CD14-positive monocyte (primary cell): ENCODE measurements around the gene EGLN2. TPM values are rescaled to one million over a fixed set of nuclear protein-coding genes. Genes with fewer than 3 reads are reported as not detected.
"Not testable (repeated sequence)": the region's sequence is repeated elsewhere in the genome, so short reads cannot be mapped to it uniquely, and the experiment has no call there.

Experiments
- DNase-seq, 3 donors: peaks; one replicate each; pipeline ENCODE4 v3.0.0-alpha.2; 2011 to 2022
- H2AFZ ChIP-seq: 2 replicates; pipeline ENCODE4 v1.6.0; 2012; ENCODE audit warnings: mild to moderate bottlenecking, low read depth, low read length, inconsistent platforms; ENCODE audit not compliant: insufficient read depth, poor library complexity, severe bottlenecking
- H3K27ac ChIP-seq, 2 donors: 1 replicate in 1 of 2; 2 replicates in 1 of 2; pipeline ENCODE4 v1.5.1; 2012 to 2013; ENCODE audit warnings: low read length in 2 of 2, control low read depth in 1 of 2, inconsistent platforms in 1 of 2, low read depth in 1 of 2, mild to moderate bottlenecking in 1 of 2
- H3K27me3 ChIP-seq, 2 donors: one replicate each; pipeline versions ENCODE4 v1.6.0 to v1.6.1; 2011 to 2013; ENCODE audit warnings: low read length in 2 of 2; ENCODE audit not compliant: control insufficient read depth in 2 of 2, insufficient read depth in 2 of 2
- H3K36me3 ChIP-seq, 2 donors: replicated peaks in 1 of 2; 1 replicate in 1 of 2; 2 replicates in 1 of 2; pipeline versions ENCODE4 v1.5.1 to v1.6.1; 2012 to 2013; ENCODE audit warnings: low read length in 2 of 2, control low read depth in 1 of 2, inconsistent platforms in 1 of 2, mild to moderate bottlenecking in 1 of 2; ENCODE audit not compliant: insufficient read depth in 2 of 2, control insufficient read depth in 1 of 2
- H3K4me1 ChIP-seq, 2 donors: 1 replicate in 1 of 2; 2 replicates in 1 of 2; pipeline versions ENCODE4 v1.5.1 to v1.6.1; 2012 to 2013; ENCODE audit warnings: low read length in 2 of 2, control low read depth in 1 of 2, inconsistent platforms in 1 of 2, mild to moderate bottlenecking in 1 of 2, moderate library complexity in 1 of 2; ENCODE audit not compliant: insufficient read depth in 2 of 2, control insufficient read depth in 1 of 2
- H3K4me2 ChIP-seq: replicated peaks from 2 replicates; pipeline ENCODE3; 2012; ENCODE audit warnings: low read length, moderate library complexity, mild to moderate bottlenecking; ENCODE audit not compliant: poor library complexity, severe bottlenecking; ENCODE audit errors: extremely low read depth
- H3K4me3 ChIP-seq, 3 experiments: fragments of 200-600 bp in 1 of 3; sonication (generic) in 1 of 3; replicated peaks in 1 of 3; 1 replicate in 2 of 3; 2 replicates in 1 of 3; pipeline ENCODE4 v1.5.1; 2011 to 2013; ENCODE audit warnings: low read length in 3 of 3, mild to moderate bottlenecking in 3 of 3, control low read depth in 2 of 3, low read depth in 2 of 3, inconsistent platforms in 1 of 3, moderate library complexity in 1 of 3
- H3K79me2 ChIP-seq: 2 replicates; pipeline ENCODE4 v1.6.0; 2012; ENCODE audit warnings: mild to moderate bottlenecking, control low read depth, inconsistent platforms, low read length, moderate library complexity; ENCODE audit not compliant: insufficient read depth
- H3K9ac ChIP-seq: 2 replicates; pipeline ENCODE4 v1.6.0; 2017; ENCODE audit warnings: low read length, mild to moderate bottlenecking; ENCODE audit not compliant: insufficient read depth, poor library complexity, severe bottlenecking
- H3K9me3 ChIP-seq, 2 donors: replicated peaks in 1 of 2; 1 replicate in 1 of 2; 2 replicates in 1 of 2; pipeline versions ENCODE4 v1.5.1 to v1.6.1; 2012 to 2013; ENCODE audit warnings: low read length in 2 of 2, control low read depth in 1 of 2; ENCODE audit not compliant: control insufficient read depth in 1 of 2, insufficient read depth in 1 of 2
- H4K20me1 ChIP-seq: 2 replicates; pipeline ENCODE4 v1.6.0; 2012; ENCODE audit warnings: mild to moderate bottlenecking, low read length, control low read depth, moderate library complexity; ENCODE audit not compliant: insufficient read depth
- H3K27ac Mint-ChIP-seq, 7 donors: one replicate each; pipeline ENCODE4 v1.8.0; 2020; ENCODE audit warnings: mild to moderate bottlenecking in 7 of 7, mixed read lengths in 7 of 7, moderate library complexity in 6 of 7, inconsistent platforms in 2 of 7
- H3K27me3 Mint-ChIP-seq, 3 donors: one replicate each; pipeline ENCODE4 v1.8.0; 2021 to 2022; ENCODE audit warnings: low read depth in 3 of 3, mild to moderate bottlenecking in 3 of 3, mixed read lengths in 3 of 3, moderate library complexity in 3 of 3, inconsistent platforms in 1 of 3
- H3K36me3 Mint-ChIP-seq, 2 donors: one replicate each; pipeline ENCODE4 v1.8.0; 2020; ENCODE audit warnings: mixed read lengths in 2 of 2, inconsistent platforms in 1 of 2, mild to moderate bottlenecking in 1 of 2
- H3K4me1 Mint-ChIP-seq: one replicate; pipeline ENCODE4 v1.8.0; 2020; ENCODE audit warnings: mild to moderate bottlenecking, mixed read lengths
- H3K4me3 Mint-ChIP-seq, 2 donors: one replicate each; pipeline ENCODE4 v1.8.0; 2020; ENCODE audit warnings: mild to moderate bottlenecking in 2 of 2, mixed read lengths in 2 of 2, moderate library complexity in 1 of 2
- H3K9me3 Mint-ChIP-seq, 7 donors: one replicate each; pipeline ENCODE4 v1.8.0; 2020 to 2022; ENCODE audit warnings: mixed read lengths in 7 of 7, mild to moderate bottlenecking in 6 of 7, moderate library complexity in 6 of 7, inconsistent platforms in 2 of 7
- WGBS: methylation state at CpG from one replicate; pipeline ENCODE4 v1.1.5; 2013; ENCODE audit warnings: missing lambda C conversion rate; ENCODE audit not compliant: insufficient coverage; 5-methylcytosine and 5-hydroxymethylcytosine counted together
- intact Hi-C, 2 donors: fragments of 100-400 bp; cut with micrococcal nuclease; formaldehyde crosslinking; loops; one replicate each; pipeline versions ENCODE4 v1.15.0 to v1.15.1; 2023
- polyA plus RNA-seq, 3 donors: library from polyadenylated mRNA; depleted of rRNA in 1 of 3; unstranded in 2 of 3; stranded (reverse) in 1 of 3; fragments of 300-500 nt in 2 of 3; fragments of >200 nt in 1 of 3; fragmentation: Illumina TruSeq in 2 of 3; gene quantifications; 1 replicate in 2 of 3; 2 replicates in 1 of 3; pipeline ENCODE4 v1.2.3, GENCODE V29; 2012 to 2021
- TF ChIP-seq, protein P1 (sequence below): fragments of 200-600 bp; IDR thresholded peaks from one replicate; pipeline ENCODE4 v1.8.0; 2022; ENCODE audit warnings: antibody characterized with exemption, mild to moderate bottlenecking

EGLN2 gene
- polyA plus RNA-seq, 3 donors: 60.6 to 76.8 (median 64.5) TPM

DNA sequence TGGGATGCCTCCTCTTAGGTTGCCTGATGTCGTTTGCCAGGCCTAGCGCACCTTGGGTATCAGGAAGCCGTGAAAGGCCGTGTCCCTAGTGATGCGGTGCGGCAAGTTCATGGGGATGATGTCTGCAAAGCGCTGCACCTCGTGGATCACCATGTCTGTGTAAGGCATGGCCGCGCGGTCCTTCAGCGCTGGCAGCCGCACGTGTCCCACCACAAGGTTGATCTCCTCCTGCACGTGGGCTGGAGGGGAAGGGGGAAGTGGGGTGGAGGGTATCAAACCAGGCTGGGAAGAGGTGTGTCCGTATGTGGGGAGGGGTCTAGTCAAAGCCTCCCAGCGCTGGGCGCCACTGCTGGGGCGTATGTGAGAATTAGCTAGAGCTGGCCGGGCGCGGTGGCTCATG is 23.2 kb downstream of the EGLN2 start:
- H3K27ac Mint-ChIP-seq: peak overlapping the region; percentile 76 to 98 (median 96)
- DNase-seq: no peak
- Histone ChIP-seq H3K36me3 (no peaks in the 10 kb centered on the region), H3K9ac (no peak overlapping the region), H3K9me3 (no peaks in the 10 kb centered on the region), H2AFZ (no peak overlapping the region), H3K4me2 (no peak overlapping the region), H3K27me3 (no peaks in the 10 kb centered on the region), H3K79me2 (no peaks in the 10 kb centered on the region), H3K27ac (peak overlapping the region; percentile 29 to 84), H3K4me1 (peaks cover 52 to 55% of the 10 kb centered on the region in 2 donors), H3K4me3 (peak overlapping the region in 1 of 3 experiments; percentile 59), H4K20me1 (no peaks in the 10 kb centered on the region)
- TF ChIP-seq, protein P1, sequence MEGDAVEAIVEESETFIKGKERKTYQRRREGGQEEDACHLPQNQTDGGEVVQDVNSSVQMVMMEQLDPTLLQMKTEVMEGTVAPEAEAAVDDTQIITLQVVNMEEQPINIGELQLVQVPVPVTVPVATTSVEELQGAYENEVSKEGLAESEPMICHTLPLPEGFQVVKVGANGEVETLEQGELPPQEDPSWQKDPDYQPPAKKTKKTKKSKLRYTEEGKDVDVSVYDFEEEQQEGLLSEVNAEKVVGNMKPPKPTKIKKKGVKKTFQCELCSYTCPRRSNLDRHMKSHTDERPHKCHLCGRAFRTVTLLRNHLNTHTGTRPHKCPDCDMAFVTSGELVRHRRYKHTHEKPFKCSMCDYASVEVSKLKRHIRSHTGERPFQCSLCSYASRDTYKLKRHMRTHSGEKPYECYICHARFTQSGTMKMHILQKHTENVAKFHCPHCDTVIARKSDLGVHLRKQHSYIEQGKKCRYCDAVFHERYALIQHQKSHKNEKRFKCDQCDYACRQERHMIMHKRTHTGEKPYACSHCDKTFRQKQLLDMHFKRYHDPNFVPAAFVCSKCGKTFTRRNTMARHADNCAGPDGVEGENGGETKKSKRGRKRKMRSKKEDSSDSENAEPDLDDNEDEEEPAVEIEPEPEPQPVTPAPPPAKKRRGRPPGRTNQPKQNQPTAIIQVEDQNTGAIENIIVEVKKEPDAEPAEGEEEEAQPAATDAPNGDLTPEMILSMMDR: no peak
- intact Hi-C loops: loop anchor here in 1 of 2 donors (5.0 kb wide), 1 partner anchor 160 kb away; no protein-coding TSS in a partner anchor
- 84% methylated on average over 14 of the region's 22 CpGs for WGBS
- peaks cover 63% of the 10 kb centered on the region for H3K4me1 Mint-ChIP-seq
- H3K4me3 Mint-ChIP-seq: peak overlapping the region in 1 of 2 donors; percentile 12
- H3K27me3 Mint-ChIP-seq: peaks cover 2 to 6% (median 3%) of the 10 kb centered on the region in 3 donors
- peaks cover 0 to 2% (median 0%) of the 10 kb centered on the region in 7 donors for H3K9me3 Mint-ChIP-seq
- H3K36me3 Mint-ChIP-seq: peaks cover 4 to 7% of the 10 kb centered on the region in 2 donors

GRCh38 chr19:40822704-40823553 is 23.9 kb downstream of the EGLN2 start:
- DNase-seq: peak; percentile 50 to 77 (median 69)
- WGBS: 33% methylated on average over 4 of the region's 9 CpGs
- not testable (repeated sequence) for H3K36me3 Mint-ChIP-seq, H3K27me3 Mint-ChIP-seq, H2AFZ ChIP-seq, H3K9me3 Mint-ChIP-seq, H3K36me3 ChIP-seq, H4K20me1 ChIP-seq, H3K79me2 ChIP-seq, H3K9me3 ChIP-seq, H3K9ac ChIP-seq, H3K27me3 ChIP-seq
- Histone ChIP-seq H3K4me1 (peaks cover 52 to 54% of the 10 kb centered on the region in 2 donors), H3K4me2 (peak overlapping the region; percentile 63), H3K4me3 (peak overlapping the region in 1 of 3 experiments; percentile 59), H3K27ac (peak overlapping the region; percentile 71 to 84)
- intact Hi-C loops: loop anchor here in 1 of 2 donors (5.0 kb wide), 1 partner anchor 161 kb away; no protein-coding TSS in a partner anchor
- Mint-ChIP-seq H3K27ac (peak overlapping the region; percentile 93 to 98 (median 96)), H3K4me3 (peak overlapping the region; percentile 58 to 78), H3K4me1 (peaks cover 59% of the 10 kb centered on the region)

DNA sequence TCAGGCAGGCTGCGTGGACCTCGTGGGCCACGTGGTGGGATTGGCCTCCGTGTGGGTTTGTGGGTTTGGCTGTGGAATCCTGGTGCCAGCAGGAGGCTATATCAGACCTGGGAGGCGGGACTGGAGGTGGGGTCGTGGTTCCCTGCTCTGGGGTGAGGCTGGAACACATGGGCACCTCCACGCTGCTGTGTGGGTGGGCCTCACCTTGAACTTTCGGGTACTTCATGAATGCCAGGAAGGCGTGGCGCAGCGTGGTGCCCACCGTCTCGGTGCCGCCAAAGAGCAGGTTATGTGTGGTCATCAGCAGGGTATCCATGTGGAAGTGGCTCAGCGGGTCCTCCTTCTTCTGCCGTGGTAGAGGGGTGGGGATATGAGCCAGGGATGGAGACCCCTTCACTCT is 25.9 kb downstream of the EGLN2 start:
- peaks cover 44% of the 10 kb centered on the region for H3K4me1 Mint-ChIP-seq
- WGBS: 76% methylated on average over 14 of the region's 16 CpGs
- H3K27me3 Mint-ChIP-seq, H3K27ac ChIP-seq, H4K20me1 ChIP-seq, H3K9ac ChIP-seq, H3K4me2 ChIP-seq, H3K27me3 ChIP-seq, H3K9me3 Mint-ChIP-seq, H3K9me3 ChIP-seq, H3K36me3 ChIP-seq, DNase-seq, H3K36me3 Mint-ChIP-seq, H3K4me3 ChIP-seq, H3K4me3 Mint-ChIP-seq, H3K79me2 ChIP-seq, H2AFZ ChIP-seq: not testable (repeated sequence)
- intact Hi-C loops: loop anchor here in 1 of 2 donors (5.0 kb wide), 1 partner anchor 163 kb away; no protein-coding TSS in a partner anchor
- peaks cover 34 to 35% of the 10 kb centered on the region in 2 donors for H3K4me1 ChIP-seq
- H3K27ac Mint-ChIP-seq: peak overlapping the region in 4 of 7 donors; percentile 31 to 98 (median 56)
